Duodenal mucosa (tissue), 2 donors: ENCODE results near the gene FFAR3.
"Not testable (repeated sequence)": the region's sequence is repeated elsewhere in the genome, so short reads cannot be mapped to it uniquely, and the experiment has no call there.

Experiments
- H3K27ac ChIP-seq: one replicate; pipeline ENCODE4 v1.7.0; 2013; ENCODE audit warnings: low read depth, low read length
- H3K27me3 ChIP-seq, 2 donors: one replicate each; pipeline ENCODE4 v1.7.0; 2013; ENCODE audit warnings: low read length in 2 of 2, control low read depth in 1 of 2; ENCODE audit not compliant: insufficient read depth in 2 of 2, control insufficient read depth in 1 of 2
- H3K36me3 ChIP-seq, 2 donors: one replicate each; pipeline ENCODE4 v1.7.0; 2013; ENCODE audit warnings: low read length in 2 of 2, control low read depth in 1 of 2; ENCODE audit not compliant: insufficient read depth in 2 of 2, control insufficient read depth in 1 of 2
- H3K4me1 ChIP-seq, 2 donors: one replicate each; pipeline ENCODE4 v1.7.0; 2013; ENCODE audit warnings: low read length in 2 of 2, control low read depth in 1 of 2; ENCODE audit not compliant: insufficient read depth in 2 of 2, control insufficient read depth in 1 of 2
- H3K4me3 ChIP-seq, 2 donors: one replicate each; pipeline ENCODE4 v1.7.0; 2013; ENCODE audit warnings: low read length in 2 of 2, low read depth in 1 of 2
- H3K9ac ChIP-seq, 2 donors: one replicate each; pipeline ENCODE4 v1.7.0; 2013; ENCODE audit warnings: low read length in 2 of 2, low read depth in 1 of 2
- H3K9me3 ChIP-seq, 2 donors: one replicate each; pipeline ENCODE4 v1.7.0; 2013; ENCODE audit warnings: low read length in 2 of 2, control low read depth in 1 of 2; ENCODE audit not compliant: control insufficient read depth in 1 of 2

The FFAR3 gene

GRCh38 chr19:35349614-35350521 lies 8.4 kb upstream of the FFAR3 start:
- Histone ChIP-seq H3K4me3 (no peak overlapping the region), H3K4me1 (peaks cover 6 to 16% of the 10 kb centered on the region in 2 donors), H3K9me3 (no peaks in the 10 kb centered on the region), H3K36me3 (no peaks in the 10 kb centered on the region), H3K27ac (no peak overlapping the region), H3K27me3 (peaks cover 0 to 9% of the 10 kb centered on the region in 2 donors), H3K9ac (no peak overlapping the region)

DNA sequence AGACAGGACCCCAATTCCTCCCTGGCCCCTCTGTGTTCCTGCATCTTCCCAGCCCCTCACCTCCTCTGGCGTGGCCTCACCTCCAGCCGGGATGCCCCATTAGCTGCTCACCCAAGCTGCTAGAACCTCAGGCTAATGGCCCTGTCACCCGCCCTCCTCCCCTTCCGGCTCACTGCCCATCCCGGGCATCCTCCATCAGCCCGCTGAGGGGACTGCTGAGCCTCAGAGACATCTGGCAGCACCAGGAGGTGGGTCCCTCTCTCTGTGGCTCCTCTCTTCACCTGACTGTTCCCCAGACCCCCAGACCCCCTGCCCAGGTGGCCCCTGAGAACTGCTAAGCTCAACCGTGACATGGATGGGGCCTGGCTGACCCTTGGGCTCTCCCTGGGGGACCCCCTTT lies 7.7 kb upstream of the FFAR3 start:
- H3K27me3 ChIP-seq: peaks cover 0 to 8% of the 10 kb centered on the region in 2 donors
- no peak overlapping the region for H3K27ac ChIP-seq
- H3K36me3 ChIP-seq: no peaks in the 10 kb centered on the region
- no peak overlapping the region for H3K4me3 ChIP-seq
- H3K9ac ChIP-seq: no peak overlapping the region
- no peaks in the 10 kb centered on the region for H3K9me3 ChIP-seq
- peaks cover 6 to 16% of the 10 kb centered on the region in 2 donors for H3K4me1 ChIP-seq

- H3K9ac ChIP-seq: no peak overlapping the region
- no peaks in the 10 kb centered on the region for H3K36me3 ChIP-seq
Observed at GRCh38 chr19:35351411-35352176, 6.7 kb upstream of the FFAR3 start.

DNA sequence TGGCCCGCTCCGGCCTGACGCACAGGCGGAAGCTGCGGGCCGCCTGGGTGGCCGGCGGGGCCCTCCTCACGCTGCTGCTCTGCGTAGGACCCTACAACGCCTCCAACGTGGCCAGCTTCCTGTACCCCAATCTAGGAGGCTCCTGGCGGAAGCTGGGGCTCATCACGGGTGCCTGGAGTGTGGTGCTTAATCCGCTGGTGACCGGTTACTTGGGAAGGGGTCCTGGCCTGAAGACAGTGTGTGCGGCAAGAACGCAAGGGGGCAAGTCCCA lies 6.1 kb upstream of the FFAR3 start:
- H3K9me3 ChIP-seq: no peaks in the 10 kb centered on the region
- peaks cover 0 to 3% of the 10 kb centered on the region in 2 donors for H3K27me3 ChIP-seq
- H3K9ac ChIP-seq: no peak overlapping the region
- no peak overlapping the region for H3K27ac ChIP-seq
- H3K4me3 ChIP-seq: no peak overlapping the region
- peaks cover 0 to 7% of the 10 kb centered on the region in 2 donors for H3K4me1 ChIP-seq
- H3K36me3 ChIP-seq: no peaks in the 10 kb centered on the region

More at GRCh38 chr19:35351411-35352176, 6.7 kb upstream of the FFAR3 start:
- no peaks in the 10 kb centered on the region for H3K9me3 ChIP-seq
- H3K27ac ChIP-seq: no peak overlapping the region
- H3K27me3 ChIP-seq: peaks cover 0 to 3% of the 10 kb centered on the region in 2 donors
- H3K4me1 ChIP-seq: peaks cover 0 to 9% of the 10 kb centered on the region in 2 donors
- H3K4me3 ChIP-seq: no peak overlapping the region

GRCh38 chr19:35352448-35353304 lies 5.6 kb upstream of the FFAR3 start:
- H3K27me3 ChIP-seq: peaks cover 0 to 3% of the 10 kb centered on the region in 2 donors

DNA sequence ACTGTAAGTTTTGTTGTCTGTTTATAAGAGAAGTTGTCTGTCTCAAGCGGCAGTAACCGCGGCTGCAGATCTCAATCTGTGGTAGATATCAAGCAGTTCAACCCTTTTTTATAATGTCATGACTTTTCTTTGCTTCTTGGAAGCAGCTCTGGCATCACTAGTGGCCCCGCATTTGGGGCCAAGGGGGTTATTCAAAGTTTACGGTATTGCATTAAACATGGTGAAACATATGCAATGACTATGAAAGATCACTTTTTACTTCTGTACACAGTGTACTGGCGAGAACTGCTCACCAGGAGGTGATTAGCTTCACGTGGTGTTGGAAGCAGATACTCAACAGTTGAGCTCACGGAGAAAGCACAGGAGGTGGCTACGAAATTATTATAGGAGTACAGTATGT lies 4.6 kb upstream of the FFAR3 start:
- no peaks in the 10 kb centered on the region for H3K4me1 ChIP-seq
- no peaks in the 10 kb centered on the region for H3K9me3 ChIP-seq
- no peak overlapping the region for H3K9ac ChIP-seq
- no peak overlapping the region for H3K4me3 ChIP-seq
- H3K36me3 ChIP-seq: no peaks in the 10 kb centered on the region
- H3K27ac ChIP-seq: no peak overlapping the region
- H3K27me3 ChIP-seq: peaks cover 0 to 3% of the 10 kb centered on the region in 2 donors

More at GRCh38 chr19:35352448-35353304, 5.6 kb upstream of the FFAR3 start:
- Histone ChIP-seq H3K4me3 (no peak overlapping the region), H3K36me3 (no peaks in the 10 kb centered on the region), H3K9me3 (no peaks in the 10 kb centered on the region), H3K4me1 (peaks cover 0 to 4% of the 10 kb centered on the region in 2 donors), H3K9ac (no peak overlapping the region), H3K27ac (no peak overlapping the region)

DNA sequence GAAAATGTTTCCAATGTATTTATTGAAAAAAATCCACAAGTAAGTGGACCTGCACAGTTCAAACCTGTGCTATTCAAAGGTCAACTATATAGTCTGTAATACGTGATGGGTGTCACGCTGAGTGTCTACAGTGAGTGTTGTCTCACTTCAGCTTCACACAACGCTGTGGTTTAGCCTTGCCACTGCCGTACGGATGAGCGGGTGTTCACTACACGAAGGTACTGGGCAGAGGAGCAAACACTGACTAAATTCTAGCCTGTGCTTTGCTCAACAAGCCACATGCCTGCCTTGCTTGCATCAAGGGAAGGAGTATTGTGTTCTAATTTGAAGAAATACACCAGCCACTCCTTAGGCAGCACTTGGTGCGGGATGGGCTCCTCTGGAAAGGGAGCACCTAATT lies 3.4 kb upstream of the FFAR3 start:
- H3K9me3 ChIP-seq: no peaks in the 10 kb centered on the region
- no peak overlapping the region for H3K27ac ChIP-seq
- no peaks in the 10 kb centered on the region for H3K4me1 ChIP-seq
- H3K9ac ChIP-seq: no peak overlapping the region
- H3K36me3 ChIP-seq: no peaks in the 10 kb centered on the region
- H3K4me3 ChIP-seq: no peak overlapping the region
- peaks cover 0 to 3% of the 10 kb centered on the region in 2 donors for H3K27me3 ChIP-seq

DNA sequence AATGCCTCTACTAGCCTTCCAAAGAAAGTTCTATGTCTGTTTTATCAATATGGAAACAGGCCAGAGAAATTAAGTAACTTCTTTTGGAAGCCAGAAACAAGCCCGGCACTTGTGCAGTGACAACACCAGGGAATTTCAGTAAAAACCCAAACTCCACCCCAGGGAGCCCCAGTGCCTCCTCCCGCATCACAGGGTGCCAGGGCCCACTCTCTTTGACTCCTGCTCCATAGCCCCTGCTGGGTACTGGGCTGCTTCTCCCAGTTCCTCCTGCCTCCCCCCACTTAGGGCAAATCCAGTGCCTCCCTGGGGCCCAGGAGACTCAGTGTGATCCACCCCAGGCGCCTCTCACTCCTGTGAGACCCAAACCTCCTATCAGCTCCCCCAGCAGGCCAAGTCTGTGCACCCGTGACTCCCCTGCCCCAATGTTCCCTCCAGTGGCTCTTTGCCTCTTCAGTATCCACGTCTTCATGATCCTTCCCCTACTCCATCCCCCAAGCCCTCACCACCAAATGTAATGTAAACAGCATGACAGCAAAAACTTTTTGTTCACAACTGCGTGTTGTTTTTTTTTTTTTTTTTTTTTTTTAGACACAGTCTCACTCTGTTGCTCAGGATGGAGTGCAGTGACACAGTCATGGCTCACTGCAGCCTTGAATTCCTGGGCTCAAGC lies 2.3 kb upstream of the FFAR3 start:
- no peaks in the 10 kb centered on the region for H3K9me3 ChIP-seq
- no peaks in the 10 kb centered on the region for H3K36me3 ChIP-seq
- no peaks in the 10 kb centered on the region for H3K4me1 ChIP-seq
- H3K9ac ChIP-seq: no peak overlapping the region
- H3K4me3 ChIP-seq: no peak overlapping the region
- H3K27me3 ChIP-seq: peaks cover 0 to 3% of the 10 kb centered on the region in 2 donors
- H3K27ac ChIP-seq: no peak overlapping the region

DNA sequence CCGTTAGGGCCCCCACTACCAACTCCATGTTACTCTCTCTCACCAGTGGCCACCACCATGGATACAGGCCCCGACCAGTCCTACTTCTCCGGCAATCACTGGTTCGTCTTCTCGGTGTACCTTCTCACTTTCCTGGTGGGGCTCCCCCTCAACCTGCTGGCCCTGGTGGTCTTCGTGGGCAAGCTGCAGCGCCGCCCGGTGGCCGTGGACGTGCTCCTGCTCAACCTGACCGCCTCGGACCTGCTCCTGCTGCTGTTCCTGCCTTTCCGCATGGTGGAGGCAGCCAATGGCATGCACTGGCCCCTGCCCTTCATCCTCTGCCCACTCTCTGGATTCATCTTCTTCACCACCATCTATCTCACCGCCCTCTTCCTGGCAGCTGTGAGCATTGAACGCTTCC lies 574 bp downstream of the FFAR3 start:
- H3K27ac ChIP-seq, H3K27me3 ChIP-seq, H3K4me3 ChIP-seq, H3K9me3 ChIP-seq, H3K4me1 ChIP-seq, H3K9ac ChIP-seq, H3K36me3 ChIP-seq: not testable (repeated sequence)
